H9 (cell line): ENCODE data around the gene CTNNBL1. TPM values are rescaled to one million over a fixed set of nuclear protein-coding genes. Genes with fewer than 3 reads are reported as not detected.

Experiments used
- DNase-seq: peaks from one replicate; pipeline ENCODE4 v3.0.0-alpha.2; 2017
- H2AFZ ChIP-seq: one replicate; pipeline ENCODE4 v1.6.1; 2013; ENCODE audit warnings: mild to moderate bottlenecking, low read length, control low read depth, moderate library complexity
- H2AK5ac ChIP-seq: 2 replicates; pipeline ENCODE4 v1.6.1; 2013; ENCODE audit warnings: low read length, control low read depth, mixed read lengths; ENCODE audit not compliant: insufficient read length
- H2BK120ac ChIP-seq: one replicate; pipeline ENCODE4 v1.6.1; 2013; ENCODE audit warnings: low read depth, mild to moderate bottlenecking, low read length, control low read depth, inconsistent platforms; ENCODE audit not compliant: poor library complexity, severe bottlenecking
- H2BK12ac ChIP-seq: 2 replicates; pipeline ENCODE4 v1.6.1; 2013; ENCODE audit warnings: low read length, control low read depth, mixed read lengths, low read depth; ENCODE audit not compliant: insufficient read length
- H2BK15ac ChIP-seq: 2 replicates; pipeline ENCODE4 v1.6.1; 2013; ENCODE audit warnings: low read depth, low read length, control low read depth
- H2BK20ac ChIP-seq: one replicate; pipeline ENCODE4 v1.6.1; 2013; ENCODE audit warnings: low read depth, mild to moderate bottlenecking, low read length, control low read depth, inconsistent platforms; ENCODE audit not compliant: poor library complexity, severe bottlenecking
- H2BK5ac ChIP-seq: 2 replicates; pipeline ENCODE4 v1.6.1; 2013; ENCODE audit warnings: low read length, control low read depth, mixed read lengths; ENCODE audit not compliant: insufficient read length
- H3K14ac ChIP-seq: 2 replicates; pipeline ENCODE4 v1.6.1; 2013; ENCODE audit warnings: low read length, control low read depth; ENCODE audit not compliant: insufficient read depth
- H3K18ac ChIP-seq: 2 replicates; pipeline ENCODE4 v1.6.1; 2013; ENCODE audit warnings: low read depth, mild to moderate bottlenecking, mixed read lengths, low read length, control low read depth; ENCODE audit not compliant: insufficient read length
- H3K23ac ChIP-seq: 2 replicates; pipeline ENCODE4 v1.6.1; 2013; ENCODE audit warnings: low read length, control low read depth, mixed read lengths, low read depth; ENCODE audit not compliant: insufficient read length
- H3K23me2 ChIP-seq: 2 replicates; pipeline ENCODE4 v1.6.1; 2013; ENCODE audit warnings: low read depth, mild to moderate bottlenecking, mixed read lengths, low read length, control low read depth; ENCODE audit not compliant: insufficient read length, poor library complexity, severe bottlenecking
- H3K27ac ChIP-seq: 2 replicates; pipeline ENCODE4 v1.5.1; 2013; ENCODE audit warnings: low read length, control low read depth, mixed read lengths, low read depth; ENCODE audit not compliant: insufficient read length
- H3K27me3 ChIP-seq: 2 replicates; pipeline ENCODE4 v1.6.1; 2013; ENCODE audit warnings: low read length, control low read depth, inconsistent platforms; ENCODE audit not compliant: insufficient read depth
- H3K4ac ChIP-seq: 2 replicates; pipeline ENCODE4 v1.6.1; 2013; ENCODE audit warnings: low read depth, mild to moderate bottlenecking, control low read depth, inconsistent platforms, low read length, moderate library complexity
- H3K4me1 ChIP-seq: 2 replicates; pipeline ENCODE4 v1.6.1; 2013; ENCODE audit warnings: low read length, control low read depth, inconsistent platforms; ENCODE audit not compliant: insufficient read depth
- H3K4me2 ChIP-seq: 2 replicates; pipeline ENCODE4 v1.6.1; 2013; ENCODE audit warnings: low read length, control low read depth, mixed read lengths; ENCODE audit not compliant: insufficient read length, insufficient read depth
- H3K56ac ChIP-seq: 2 replicates; pipeline ENCODE4 v1.6.1; 2013; ENCODE audit warnings: low read depth, mild to moderate bottlenecking, mixed read lengths, low read length, control low read depth; ENCODE audit not compliant: insufficient read length
- H3K79me1 ChIP-seq: 2 replicates; pipeline ENCODE4 v1.6.1; 2013; ENCODE audit warnings: low read depth, mild to moderate bottlenecking, moderate library complexity, low read length, control low read depth, inconsistent platforms; ENCODE audit not compliant: insufficient read depth, poor library complexity, severe bottlenecking
- H3K79me2 ChIP-seq: 2 replicates; pipeline ENCODE4 v1.6.1; 2013; ENCODE audit warnings: low read length, control low read depth, inconsistent platforms; ENCODE audit not compliant: insufficient read depth
- H3K9ac ChIP-seq: 2 replicates; pipeline ENCODE4 v1.6.1; 2013; ENCODE audit warnings: low read length, control low read depth, mixed read lengths; ENCODE audit not compliant: insufficient read length; ENCODE audit errors: extremely low read depth
- H3K9me3 ChIP-seq: one replicate; pipeline ENCODE4 v1.6.1; 2013; ENCODE audit warnings: low read depth, low read length, inconsistent platforms; ENCODE audit not compliant: control insufficient read depth
- H3T11ph ChIP-seq: one replicate; pipeline ENCODE4 v1.6.1; 2013; ENCODE audit warnings: mild to moderate bottlenecking, low read length, control low read depth, inconsistent platforms
- H4K20me1 ChIP-seq: one replicate; pipeline ENCODE4 v1.6.1; 2013; ENCODE audit not compliant: control insufficient read depth, insufficient read length, insufficient read depth
- H4K5ac ChIP-seq: 2 replicates; pipeline ENCODE4 v1.6.1; 2013; ENCODE audit warnings: low read depth, mild to moderate bottlenecking, mixed read lengths, low read length, control low read depth; ENCODE audit not compliant: insufficient read length
- H4K8ac ChIP-seq: replicated peaks from 2 replicates; pipeline ENCODE4 v1.6.1; 2013; ENCODE audit warnings: low read length, control low read depth, mixed read lengths, low read depth; ENCODE audit not compliant: insufficient read length
- H4K91ac ChIP-seq: 2 replicates; pipeline ENCODE4 v1.6.1; 2013; ENCODE audit warnings: low read depth, mild to moderate bottlenecking, moderate library complexity, mixed read lengths, low read length, control low read depth; ENCODE audit not compliant: insufficient read length
- H3K27ac Mint-ChIP-seq, 3 experiments: 2 replicates in 2 of 3; 3 replicates in 1 of 3; pipeline ENCODE4 v1.8.0; 2020 to 2021; ENCODE audit warnings: mixed read lengths in 3 of 3, mild to moderate bottlenecking in 1 of 3, moderate library complexity in 1 of 3
- H3K27me3 Mint-ChIP-seq: 2 replicates; pipeline ENCODE4 v1.8.0; 2021; ENCODE audit warnings: low read depth, mild to moderate bottlenecking, moderate library complexity, mixed read lengths
- H3K36me3 Mint-ChIP-seq, 3 experiments: 2 replicates in 2 of 3; 3 replicates in 1 of 3; pipeline ENCODE4 v1.8.0; 2020 to 2021; ENCODE audit warnings: low read depth in 3 of 3, mixed read lengths in 3 of 3; ENCODE audit not compliant: insufficient read depth in 1 of 3
- H3K4me1 Mint-ChIP-seq, 2 experiments: 2 replicates each; pipeline ENCODE4 v1.8.0; 2020; ENCODE audit warnings: mixed read lengths in 2 of 2
- H3K4me3 Mint-ChIP-seq, 2 experiments: 2 replicates in 1 of 2; 3 replicates in 1 of 2; pipeline ENCODE4 v1.8.0; 2020 to 2021; ENCODE audit warnings: mild to moderate bottlenecking in 2 of 2, mixed read lengths in 2 of 2, moderate library complexity in 1 of 2
- H3K9me3 Mint-ChIP-seq, 2 experiments: 2 replicates in 1 of 2; 3 replicates in 1 of 2; pipeline ENCODE4 v1.8.0; 2020; ENCODE audit warnings: mild to moderate bottlenecking in 2 of 2, mixed read lengths in 2 of 2, moderate library complexity in 1 of 2
- WGBS: extraction: QIAGEN DNeasy Blood & Tissue Kit; methylation state at CpG from one replicate; pipeline ENCODE4 v1.1.7; 2013; ENCODE audit warnings: missing lambda C conversion rate, low lambda C conversion rate, mixed read lengths; ENCODE audit not compliant: insufficient read length; ENCODE audit errors: extremely low coverage; 5-methylcytosine and 5-hydroxymethylcytosine counted together
- total RNA-seq: library from RNA; stranded (reverse); gene quantifications from 2 replicates; pipeline ENCODE4 v1.2.1, GENCODE V29; 2021
- TF ChIP-seq, protein P1 (sequence below): fragments of 200-600 bp; sonication (generic); conservative IDR thresholded peaks from 3 replicates; pipeline ENCODE4 v1.8.0; 2021; ENCODE audit warnings: antibody characterized with exemption, mild to moderate bottlenecking

Gene CTNNBL1
- total RNA-seq, 1 experiment from 2014 or later: 67.2 TPM

DNA sequence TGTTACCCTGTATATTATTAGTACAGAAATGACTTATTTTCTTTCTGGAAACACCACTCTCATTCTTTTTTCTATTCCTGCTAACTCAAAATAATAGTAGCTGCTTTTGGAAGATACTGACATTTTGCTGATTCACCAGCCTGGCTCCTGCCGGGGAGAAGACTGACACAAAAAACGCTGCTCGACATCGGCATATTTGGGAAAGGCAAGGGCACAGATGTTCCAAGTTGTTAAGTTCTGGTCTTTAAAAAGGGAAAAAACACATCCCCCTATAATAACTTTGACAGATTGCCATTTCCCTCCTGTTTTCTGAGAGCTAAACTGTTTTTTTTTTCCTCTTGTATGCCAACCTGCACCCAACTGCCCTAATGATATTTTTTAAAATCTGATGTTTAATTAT is 55.4 kb downstream of the CTNNBL1 start:
- no peak overlapping the region for H3K18ac ChIP-seq
- no peak overlapping the region for H2AK5ac ChIP-seq
- DNase-seq: no peak
- H3K23me2 ChIP-seq: no peaks in the 10 kb centered on the region
- H4K5ac ChIP-seq: no peak overlapping the region
- H3K9ac ChIP-seq: no peak overlapping the region
- H4K20me1 ChIP-seq: no peaks in the 10 kb centered on the region
- H3T11ph ChIP-seq: no peak overlapping the region
- H2BK5ac ChIP-seq: no peak overlapping the region
- no peaks in the 10 kb centered on the region for H3K79me1 ChIP-seq
- no peaks in the 10 kb centered on the region for H3K79me2 ChIP-seq
- TF ChIP-seq, protein P1, sequence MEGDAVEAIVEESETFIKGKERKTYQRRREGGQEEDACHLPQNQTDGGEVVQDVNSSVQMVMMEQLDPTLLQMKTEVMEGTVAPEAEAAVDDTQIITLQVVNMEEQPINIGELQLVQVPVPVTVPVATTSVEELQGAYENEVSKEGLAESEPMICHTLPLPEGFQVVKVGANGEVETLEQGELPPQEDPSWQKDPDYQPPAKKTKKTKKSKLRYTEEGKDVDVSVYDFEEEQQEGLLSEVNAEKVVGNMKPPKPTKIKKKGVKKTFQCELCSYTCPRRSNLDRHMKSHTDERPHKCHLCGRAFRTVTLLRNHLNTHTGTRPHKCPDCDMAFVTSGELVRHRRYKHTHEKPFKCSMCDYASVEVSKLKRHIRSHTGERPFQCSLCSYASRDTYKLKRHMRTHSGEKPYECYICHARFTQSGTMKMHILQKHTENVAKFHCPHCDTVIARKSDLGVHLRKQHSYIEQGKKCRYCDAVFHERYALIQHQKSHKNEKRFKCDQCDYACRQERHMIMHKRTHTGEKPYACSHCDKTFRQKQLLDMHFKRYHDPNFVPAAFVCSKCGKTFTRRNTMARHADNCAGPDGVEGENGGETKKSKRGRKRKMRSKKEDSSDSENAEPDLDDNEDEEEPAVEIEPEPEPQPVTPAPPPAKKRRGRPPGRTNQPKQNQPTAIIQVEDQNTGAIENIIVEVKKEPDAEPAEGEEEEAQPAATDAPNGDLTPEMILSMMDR: no peak
- no peak overlapping the region for H2BK12ac ChIP-seq
- no peak overlapping the region for H3K27ac Mint-ChIP-seq
- no peak overlapping the region for H2BK15ac ChIP-seq
- peaks cover 2% of the 10 kb centered on the region; the same call in 1 of the 2 replicates for H3K4me1 ChIP-seq
- H3K27me3 Mint-ChIP-seq: no peaks in the 10 kb centered on the region
- H3K27me3 ChIP-seq: no peaks in the 10 kb centered on the region
- no peaks in the 10 kb centered on the region for H3K9me3 Mint-ChIP-seq
- H2AFZ ChIP-seq: no peak overlapping the region
- H3K4me3 Mint-ChIP-seq: no peak overlapping the region
- no peak overlapping the region for H2BK20ac ChIP-seq
- no peak overlapping the region for H4K91ac ChIP-seq
- no peak overlapping the region for H4K8ac ChIP-seq
- peaks cover 19 to 32% of the 10 kb centered on the region in 2 experiments for H3K4me1 Mint-ChIP-seq
- no peaks in the 10 kb centered on the region for H3K9me3 ChIP-seq
- H3K4ac ChIP-seq: no peak overlapping the region
- H3K56ac ChIP-seq: no peak overlapping the region
- peaks cover 5 to 21% (median 10%) of the 10 kb centered on the region in 3 experiments; a peak in 6 of 7 replicates for H3K36me3 Mint-ChIP-seq
- H3K14ac ChIP-seq: no peak overlapping the region
- no CpG with 5 or more reads among the region's 4 CpGs for WGBS
- H2BK120ac ChIP-seq: no peak overlapping the region
- no peak overlapping the region for H3K27ac ChIP-seq
- H3K4me2 ChIP-seq: no peak overlapping the region
- no peak overlapping the region for H3K23ac ChIP-seq
